Natural killer cell (primary cell): ENCODE data around the gene CENATAC. TPM values are rescaled to one million over a fixed set of nuclear protein-coding genes. Genes with fewer than 3 reads are reported as not detected.
"Not testable (repeated sequence)": the region's sequence is repeated elsewhere in the genome, so short reads cannot be mapped to it uniquely, and the experiment has no call there.

Source experiments
- ATAC-seq, 3 donors: fragments of 150-1000 bp in 2 of 3; fragments of 200-7000 bp in 1 of 3; cut with Tn5 transposase; 1 replicate in 1 of 3; 2 replicates in 2 of 3; pipeline ENCODE4 v1.10.0; 2021; ENCODE audit warnings: mild to moderate bottlenecking in 2 of 3, moderate library complexity in 2 of 3
- DNase-seq, 2 donors: peaks; one replicate each; pipeline versions ENCODE4 v3.0.0 to v3.0.0-alpha.2; 2013 to 2021; ENCODE audit warnings: mixed read lengths in 1 of 2
- H3K27ac ChIP-seq: one replicate; pipeline ENCODE4 v1.5.1; 2013; ENCODE audit warnings: mild to moderate bottlenecking, low read length
- H3K27me3 ChIP-seq: one replicate; pipeline ENCODE4 v1.6.1; 2013; ENCODE audit warnings: low read length; ENCODE audit not compliant: control insufficient read depth, insufficient read depth
- H3K36me3 ChIP-seq: one replicate; pipeline ENCODE4 v1.6.1; 2013; ENCODE audit warnings: low read length; ENCODE audit not compliant: control insufficient read depth, insufficient read depth
- H3K4me1 ChIP-seq: one replicate; pipeline ENCODE4 v1.6.1; 2013; ENCODE audit warnings: low read length; ENCODE audit not compliant: control insufficient read depth, insufficient read depth
- H3K4me3 ChIP-seq: one replicate; pipeline ENCODE4 v1.5.1; 2013; ENCODE audit warnings: low read length
- H3K9me3 ChIP-seq: one replicate; pipeline ENCODE4 v1.6.1; 2013; ENCODE audit warnings: low read length; ENCODE audit not compliant: control insufficient read depth, insufficient read depth
- H3K27ac Mint-ChIP-seq, 2 donors: one replicate each; pipeline ENCODE4 v1.8.0; 2022; ENCODE audit warnings: mild to moderate bottlenecking in 2 of 2, mixed read lengths in 2 of 2, moderate library complexity in 1 of 2
- H3K27me3 Mint-ChIP-seq, 2 donors: one replicate each; pipeline ENCODE4 v1.8.0; 2022; ENCODE audit warnings: low read depth in 2 of 2, mixed read lengths in 2 of 2
- H3K36me3 Mint-ChIP-seq: one replicate; pipeline ENCODE4 v1.8.0; 2022; ENCODE audit warnings: mixed read lengths
- H3K4me1 Mint-ChIP-seq, 2 donors: one replicate each; pipeline ENCODE4 v1.8.0; 2022; ENCODE audit warnings: mixed read lengths in 2 of 2
- H3K4me3 Mint-ChIP-seq: one replicate; pipeline ENCODE4 v1.8.0; 2022; ENCODE audit warnings: mild to moderate bottlenecking, moderate library complexity, mixed read lengths
- H3K9me3 Mint-ChIP-seq, 2 donors: one replicate each; pipeline ENCODE4 v1.8.0; 2022; ENCODE audit warnings: mixed read lengths in 2 of 2
- WGBS: methylation state at CpG from one replicate; pipeline ENCODE4 v1.1.7; 2013; ENCODE audit warnings: missing lambda C conversion rate; ENCODE audit not compliant: insufficient coverage; 5-methylcytosine and 5-hydroxymethylcytosine counted together
- intact Hi-C: fragments of 100-400 bp; cut with micrococcal nuclease; formaldehyde crosslinking; loops from one replicate; pipeline ENCODE4 v1.14.2; 2022
- total RNA-seq, 4 donors: library from RNA; stranded (reverse); fragments of 120-200 nt in 1 of 4; gene quantifications; one replicate each; pipeline versions ENCODE4 v1.2.3 to v1.2.4, GENCODE V29; 2013 to 2022
- TF ChIP-seq, protein P1 (sequence below): fragments of 200-600 bp; IDR thresholded peaks from one replicate; pipeline ENCODE4 v1.8.0; 2022; ENCODE audit warnings: antibody characterized with exemption

The CENATAC gene, protein sequence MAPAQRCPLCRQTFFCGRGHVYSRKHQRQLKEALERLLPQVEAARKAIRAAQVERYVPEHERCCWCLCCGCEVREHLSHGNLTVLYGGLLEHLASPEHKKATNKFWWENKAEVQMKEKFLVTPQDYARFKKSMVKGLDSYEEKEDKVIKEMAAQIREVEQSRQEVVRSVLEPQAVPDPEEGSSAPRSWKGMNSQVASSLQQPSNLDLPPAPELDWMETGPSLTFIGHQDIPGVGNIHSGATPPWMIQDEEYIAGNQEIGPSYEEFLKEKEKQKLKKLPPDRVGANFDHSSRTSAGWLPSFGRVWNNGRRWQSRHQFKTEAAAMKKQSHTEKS
- total RNA-seq: 100 to 1,000 TPM; 121 to 143 (median 122) TPM
- 66.7 TPM for total RNA-seq (2013)

DNA sequence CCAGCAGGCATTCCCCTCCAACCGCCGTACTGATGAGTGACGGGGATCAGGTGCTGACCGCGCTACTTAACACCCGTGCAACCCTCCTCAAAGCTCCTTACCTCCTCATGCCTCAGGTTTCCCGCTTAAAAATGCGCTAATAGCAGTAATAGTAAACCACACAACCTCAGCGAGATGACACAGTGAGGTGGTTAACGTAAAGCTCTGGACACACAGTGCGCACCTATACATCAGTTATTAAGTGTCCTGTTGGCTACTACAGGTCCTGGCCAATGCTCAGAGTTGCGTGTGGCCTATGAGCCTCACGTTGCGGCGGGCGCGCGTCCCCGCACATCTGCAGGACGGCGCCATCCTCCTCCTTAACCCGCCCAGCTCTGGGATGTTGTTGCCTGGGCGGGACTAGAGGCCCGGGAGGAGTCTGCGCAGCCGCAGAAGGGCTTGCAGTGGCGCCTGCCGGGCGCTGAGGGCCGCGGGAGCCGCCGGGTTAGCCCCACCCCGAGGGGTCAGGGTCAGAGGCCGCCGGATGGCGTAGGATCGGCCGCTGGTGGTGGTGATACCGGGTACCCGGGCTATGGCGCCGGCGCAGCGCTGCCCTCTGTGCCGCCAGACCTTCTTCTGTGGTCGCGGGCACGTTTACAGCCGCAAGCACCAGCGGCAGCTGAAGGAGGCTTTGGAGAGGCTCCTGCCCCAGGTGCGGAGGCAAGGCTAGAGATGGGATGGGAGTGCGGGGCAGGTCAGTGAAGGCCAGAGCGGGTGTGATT is at the start of gene CENATAC:
CENATAC (plus strand) TSS at position 512 of the 761 bp plus-strand sequence; CDS start at position 572, 60 bp downstream.
- intact Hi-C loops: loop anchor here (1.0 kb wide), 3 partner anchors 20 to 59 kb away; partner anchors contain the start of genes HYOU1, RPS25, SLC37A4 and TRAPPC4
- H3K4me3 Mint-ChIP-seq: peak within 1 kb of the TSS; percentile 97
- H3K27me3 Mint-ChIP-seq: no peaks in the 10 kb centered on the region
- Histone ChIP-seq H3K27me3 (no peaks in the 10 kb centered on the region), H3K4me1 (peaks cover 23% of the 10 kb centered on the region), H3K36me3 (peaks cover 17% of the 10 kb centered on the region), H3K9me3 (no peaks in the 10 kb centered on the region), H3K27ac (peak within 1 kb of the TSS; percentile 93), H3K4me3 (peak within 1 kb of the TSS; percentile 88)
- no peaks in the 10 kb centered on the region for H3K36me3 Mint-ChIP-seq
- DNase-seq: peak; percentile 91 to 97
- WGBS: under 1% methylated on average over 54 of the region's 54 CpGs
- peaks cover 30 to 33% of the 10 kb centered on the region in 2 donors for H3K4me1 Mint-ChIP-seq
- ATAC-seq: peak; percentile 92 to 98 (median 95)
- H3K27ac Mint-ChIP-seq: peak within 1 kb of the TSS; percentile 94
- TF ChIP-seq, protein P1, sequence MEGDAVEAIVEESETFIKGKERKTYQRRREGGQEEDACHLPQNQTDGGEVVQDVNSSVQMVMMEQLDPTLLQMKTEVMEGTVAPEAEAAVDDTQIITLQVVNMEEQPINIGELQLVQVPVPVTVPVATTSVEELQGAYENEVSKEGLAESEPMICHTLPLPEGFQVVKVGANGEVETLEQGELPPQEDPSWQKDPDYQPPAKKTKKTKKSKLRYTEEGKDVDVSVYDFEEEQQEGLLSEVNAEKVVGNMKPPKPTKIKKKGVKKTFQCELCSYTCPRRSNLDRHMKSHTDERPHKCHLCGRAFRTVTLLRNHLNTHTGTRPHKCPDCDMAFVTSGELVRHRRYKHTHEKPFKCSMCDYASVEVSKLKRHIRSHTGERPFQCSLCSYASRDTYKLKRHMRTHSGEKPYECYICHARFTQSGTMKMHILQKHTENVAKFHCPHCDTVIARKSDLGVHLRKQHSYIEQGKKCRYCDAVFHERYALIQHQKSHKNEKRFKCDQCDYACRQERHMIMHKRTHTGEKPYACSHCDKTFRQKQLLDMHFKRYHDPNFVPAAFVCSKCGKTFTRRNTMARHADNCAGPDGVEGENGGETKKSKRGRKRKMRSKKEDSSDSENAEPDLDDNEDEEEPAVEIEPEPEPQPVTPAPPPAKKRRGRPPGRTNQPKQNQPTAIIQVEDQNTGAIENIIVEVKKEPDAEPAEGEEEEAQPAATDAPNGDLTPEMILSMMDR: no peak
- H3K9me3 Mint-ChIP-seq: no peaks in the 10 kb centered on the region

DNA sequence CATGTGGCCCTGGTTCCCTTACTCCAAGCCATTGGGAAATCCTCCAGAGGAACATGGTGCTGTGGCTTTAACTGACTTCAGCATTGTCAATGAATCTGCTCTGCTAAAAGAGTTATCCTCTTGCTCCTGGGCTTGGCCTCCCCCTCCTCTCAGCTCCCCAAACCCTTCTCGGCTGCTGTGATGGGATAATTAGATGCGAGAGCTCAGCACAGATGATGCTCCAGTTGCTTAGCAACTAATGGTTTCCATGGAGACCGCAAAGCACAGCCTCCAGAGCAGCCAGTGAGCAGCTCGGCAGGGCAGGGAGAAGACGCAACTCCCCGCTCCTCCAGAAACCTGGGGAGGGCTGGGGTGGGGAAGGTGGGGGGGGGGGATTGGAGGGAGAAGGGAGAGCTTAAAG is 44.7 kb upstream of the CENATAC start:
- TF ChIP-seq, protein P1: no peak
- Histone ChIP-seq H3K9me3 (no peaks in the 10 kb centered on the region), H3K36me3 (no peaks in the 10 kb centered on the region), H3K27ac (no peak overlapping the region), H3K27me3 (no peaks in the 10 kb centered on the region), H3K4me3 (no peak overlapping the region), H3K4me1 (peaks cover 3% of the 10 kb centered on the region)
- DNase-seq: no peak
- peaks cover 8 to 19% of the 10 kb centered on the region in 2 donors for H3K27me3 Mint-ChIP-seq
- H3K4me3 Mint-ChIP-seq: no peak overlapping the region
- 88% methylated on average over 6 of the region's 6 CpGs for WGBS
- H3K9me3 Mint-ChIP-seq: no peaks in the 10 kb centered on the region
- intact Hi-C loops: no loop called here
- H3K36me3 Mint-ChIP-seq: no peaks in the 10 kb centered on the region
- no peak overlapping the region for H3K27ac Mint-ChIP-seq
- peaks cover 0 to 9% of the 10 kb centered on the region in 2 donors for H3K4me1 Mint-ChIP-seq
- ATAC-seq: no peak

DNA sequence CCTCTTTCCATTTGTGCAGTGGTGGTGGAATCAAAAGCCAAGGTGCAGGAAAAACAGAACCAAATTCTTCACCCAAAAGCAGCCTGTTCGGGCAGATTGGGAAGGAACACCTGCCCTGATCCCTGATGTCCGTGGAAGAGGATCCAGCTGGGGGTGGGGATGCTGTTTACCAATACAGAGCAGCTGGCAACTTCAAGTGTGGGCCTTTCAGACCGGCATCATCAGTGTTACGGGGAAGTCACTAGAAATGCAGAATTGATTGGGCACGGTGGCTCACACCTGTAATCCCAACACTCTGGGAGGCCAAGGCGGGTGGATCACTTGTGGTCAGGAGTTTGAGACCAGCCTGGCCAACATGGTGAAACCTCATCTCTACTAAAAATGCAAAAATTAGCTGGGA is 44.0 kb upstream of the CENATAC start:
- H3K27ac ChIP-seq, H3K4me1 Mint-ChIP-seq, H3K27me3 ChIP-seq, ATAC-seq, H3K4me3 ChIP-seq, intact Hi-C loops, DNase-seq, H3K36me3 ChIP-seq, H3K9me3 Mint-ChIP-seq, H3K9me3 ChIP-seq, H3K4me1 ChIP-seq, H3K36me3 Mint-ChIP-seq, H3K4me3 Mint-ChIP-seq, H3K27ac Mint-ChIP-seq: not testable (repeated sequence)
- WGBS: 88% methylated on average over 5 of the region's 6 CpGs
- H3K27me3 Mint-ChIP-seq: peaks cover 8 to 18% of the 10 kb centered on the region in 2 donors
